RWPE1 (cell line): Measurements from ENCODE around the gene TH.
A peak's percentile ranks its signal among the peaks of the same experiment; 100 is the strongest.

Experiments used
- CTCF ChIA-PET: fragments of 350-600 bp; sonication (Branson Sonifier 250); formaldehyde crosslinking; extraction: SDS; loops from one replicate; lab custom pipeline; 2021; lab: Yijun Ruan, JAX
- POLR2A ChIA-PET: fragments of 400-600 bp; formaldehyde crosslinking; extraction: SDS; loops from one replicate; lab custom pipeline; 2020; ENCODE audit warnings: antibody characterized with exemption; ENCODE audit not compliant: low non-redundant PET; lab: Yijun Ruan, JAX
- DNase-seq: peaks from one replicate; pipeline ENCODE4 v3.0.0; 2012; ENCODE audit warnings: low spot score
- H3K27ac ChIP-seq: fragments of 450-650 bp; 2 replicates; pipeline ENCODE4 v1.5.1; 2017
- TF ChIP-seq, protein P1 (sequence below): fragments of 450-650 bp; conservative IDR thresholded peaks from 2 replicates; pipeline ENCODE4 v1.5.1; 2017; ENCODE audit warnings: low read depth, mild to moderate bottlenecking

TH gene

DNA sequence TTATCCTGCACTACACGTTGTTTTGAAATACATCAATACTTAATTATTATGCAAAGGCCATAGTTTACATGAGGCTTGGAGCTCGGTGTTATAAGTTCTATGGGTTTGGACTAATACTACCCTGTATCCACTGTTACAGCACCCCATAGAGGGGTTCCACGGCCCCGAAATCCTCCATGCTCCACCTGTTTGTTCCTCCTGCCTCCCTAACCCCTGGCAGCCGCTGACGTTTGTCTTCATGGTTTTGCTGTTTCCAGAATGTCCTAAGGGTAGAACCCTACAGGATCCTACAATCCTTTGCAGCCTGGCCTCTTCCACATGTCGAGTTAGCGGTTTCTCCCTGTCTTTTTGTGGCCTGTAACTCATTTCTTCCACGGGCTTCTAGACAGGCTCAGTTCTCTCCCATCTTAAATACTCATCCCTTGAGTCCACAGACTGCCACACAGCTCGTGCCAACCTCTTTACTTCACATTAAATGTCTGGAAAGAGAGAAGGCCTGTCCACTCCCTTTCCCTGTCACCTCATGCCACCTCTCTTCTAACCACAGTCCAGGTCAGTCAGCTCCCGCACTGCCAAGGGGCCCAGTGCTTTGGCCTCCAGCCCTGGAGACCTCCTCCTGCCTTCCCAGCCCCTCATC is 42.4 kb upstream of the TH start:
- no peak overlapping the region for H3K27ac ChIP-seq
- DNase-seq = no peak
- TF ChIP-seq, protein P1, sequence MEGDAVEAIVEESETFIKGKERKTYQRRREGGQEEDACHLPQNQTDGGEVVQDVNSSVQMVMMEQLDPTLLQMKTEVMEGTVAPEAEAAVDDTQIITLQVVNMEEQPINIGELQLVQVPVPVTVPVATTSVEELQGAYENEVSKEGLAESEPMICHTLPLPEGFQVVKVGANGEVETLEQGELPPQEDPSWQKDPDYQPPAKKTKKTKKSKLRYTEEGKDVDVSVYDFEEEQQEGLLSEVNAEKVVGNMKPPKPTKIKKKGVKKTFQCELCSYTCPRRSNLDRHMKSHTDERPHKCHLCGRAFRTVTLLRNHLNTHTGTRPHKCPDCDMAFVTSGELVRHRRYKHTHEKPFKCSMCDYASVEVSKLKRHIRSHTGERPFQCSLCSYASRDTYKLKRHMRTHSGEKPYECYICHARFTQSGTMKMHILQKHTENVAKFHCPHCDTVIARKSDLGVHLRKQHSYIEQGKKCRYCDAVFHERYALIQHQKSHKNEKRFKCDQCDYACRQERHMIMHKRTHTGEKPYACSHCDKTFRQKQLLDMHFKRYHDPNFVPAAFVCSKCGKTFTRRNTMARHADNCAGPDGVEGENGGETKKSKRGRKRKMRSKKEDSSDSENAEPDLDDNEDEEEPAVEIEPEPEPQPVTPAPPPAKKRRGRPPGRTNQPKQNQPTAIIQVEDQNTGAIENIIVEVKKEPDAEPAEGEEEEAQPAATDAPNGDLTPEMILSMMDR = no peak
- POLR2A ChIA-PET = no interaction called here
- CTCF ChIA-PET = no interaction called here

DNA sequence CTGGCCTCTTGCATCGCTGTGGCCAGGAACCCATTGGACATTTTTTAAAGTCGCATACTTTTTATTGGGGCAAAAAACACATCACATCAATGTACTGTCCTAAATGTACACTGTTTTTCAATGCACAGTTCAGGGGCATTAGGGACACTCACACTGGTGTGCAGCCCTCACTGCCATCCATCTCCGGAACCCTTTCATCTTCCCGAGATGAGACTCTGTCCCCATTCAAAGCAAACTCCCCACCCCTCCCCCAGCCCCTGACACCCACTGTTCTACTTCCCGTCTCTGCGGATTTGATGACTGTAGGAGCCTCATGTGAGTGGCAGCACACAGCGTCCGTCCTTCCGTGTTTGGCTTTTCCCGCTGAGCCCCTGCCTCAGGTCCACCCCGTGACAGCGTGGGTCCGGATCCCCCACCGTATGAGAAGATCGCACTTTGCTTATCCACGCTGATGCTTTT is 41.8 kb upstream of the TH start:
- TF ChIP-seq, protein P1 = no peak
- no peak for DNase-seq
- H3K27ac ChIP-seq = no peak overlapping the region
- CTCF ChIA-PET = no interaction called here
- POLR2A ChIA-PET = no interaction called here

DNA sequence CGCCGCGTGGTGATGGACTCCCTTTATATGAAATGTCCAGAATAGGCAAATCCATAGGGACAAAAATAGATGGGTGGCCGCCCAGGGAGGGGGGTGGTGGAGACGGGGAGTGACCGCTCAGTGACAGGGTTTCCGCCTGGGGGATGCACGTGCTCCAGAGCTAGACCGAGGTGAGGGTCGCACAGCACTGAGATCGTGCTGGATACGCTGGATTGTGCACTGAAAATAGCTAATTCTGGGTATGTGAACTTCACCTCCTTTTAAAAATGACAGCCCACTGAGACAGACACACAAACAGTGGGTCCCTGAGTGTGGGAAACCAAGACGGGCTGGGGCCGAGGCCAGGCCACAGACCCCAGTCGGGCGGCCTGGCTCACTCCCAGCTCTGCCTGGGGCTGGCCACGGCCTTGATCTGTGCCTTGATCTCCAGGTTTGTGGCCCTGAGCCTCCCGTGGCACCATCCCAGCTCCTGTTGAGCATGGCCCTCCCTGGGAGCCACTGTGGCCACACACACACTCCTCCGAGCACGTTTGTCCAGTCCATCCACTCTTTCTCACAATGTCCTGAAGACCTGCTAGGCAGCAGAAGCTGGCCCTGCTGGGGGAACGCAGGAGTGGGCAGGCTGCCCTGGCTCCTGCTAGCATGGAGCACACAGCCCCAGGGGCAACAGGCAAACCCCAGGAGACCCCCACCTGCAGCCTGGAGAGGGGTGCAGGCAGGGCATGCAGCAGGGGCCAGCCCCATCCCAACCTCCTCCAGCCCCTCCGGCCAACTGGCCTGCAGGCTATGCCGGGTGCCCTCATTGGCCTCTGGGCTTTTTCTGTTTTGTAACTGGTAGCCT is 41.0 kb upstream of the TH start:
- DNase-seq = no peak
- TF ChIP-seq, protein P1 = no peak
- POLR2A ChIA-PET = no interaction called here
- no peak overlapping the region for H3K27ac ChIP-seq
- CTCF ChIA-PET = interaction anchor here (0.7 to 0.8 kb wide), 2 partner anchors 86 to 1455 kb away, joined by 3 to 4 read pairs; no protein-coding TSS in a partner anchor

DNA sequence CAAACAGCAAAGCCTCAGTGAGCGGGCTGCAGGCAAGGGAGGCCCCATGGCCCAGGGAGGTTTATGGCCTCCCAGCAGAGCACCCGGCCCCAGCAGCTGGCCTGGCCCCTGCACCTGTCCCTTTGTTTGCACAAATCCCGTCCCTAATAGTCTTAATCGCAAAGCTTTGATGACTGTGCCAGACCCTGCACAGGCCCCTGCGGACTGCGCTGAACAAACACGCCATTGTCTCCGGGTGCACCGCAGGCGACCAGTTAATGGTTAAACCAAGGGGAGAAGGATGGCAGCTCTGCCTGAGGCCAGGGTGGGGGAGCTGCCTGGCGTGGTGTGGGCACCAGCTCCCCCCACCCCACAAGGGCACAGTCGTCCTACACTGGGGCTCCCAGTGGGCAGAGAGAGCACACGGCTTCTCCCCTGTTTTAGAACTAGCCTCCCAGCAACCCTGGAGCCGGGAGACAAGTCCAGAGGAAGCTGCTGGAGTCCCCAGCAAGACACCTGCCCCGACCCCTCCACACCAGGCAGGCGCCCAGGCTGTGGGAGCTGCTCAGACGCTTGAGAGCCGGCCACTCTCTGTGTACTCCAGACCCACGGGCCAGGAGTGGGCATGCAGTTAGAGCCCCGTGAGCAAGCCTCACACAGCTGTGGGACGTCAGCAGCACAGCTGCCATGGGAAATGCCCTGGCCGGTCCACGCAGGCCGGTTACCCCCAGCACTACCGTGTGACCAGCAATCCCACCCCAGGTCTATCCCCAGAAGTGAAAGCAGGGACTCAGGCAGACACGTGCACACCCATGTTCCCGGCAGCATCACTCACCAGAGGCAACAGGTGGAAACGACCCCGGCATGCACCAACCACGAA is 39.7 kb upstream of the TH start:
- ChIA-PET CTCF (interaction anchor here (1.2 to 1.3 kb wide), 2 partner anchors 88 to 94 kb away, joined by 3 to 4 read pairs; no protein-coding TSS in a partner anchor), POLR2A (no interaction called here)
- TF ChIP-seq, protein P1 = no peak
- DNase-seq = no peak
- no peak overlapping the region for H3K27ac ChIP-seq

DNA sequence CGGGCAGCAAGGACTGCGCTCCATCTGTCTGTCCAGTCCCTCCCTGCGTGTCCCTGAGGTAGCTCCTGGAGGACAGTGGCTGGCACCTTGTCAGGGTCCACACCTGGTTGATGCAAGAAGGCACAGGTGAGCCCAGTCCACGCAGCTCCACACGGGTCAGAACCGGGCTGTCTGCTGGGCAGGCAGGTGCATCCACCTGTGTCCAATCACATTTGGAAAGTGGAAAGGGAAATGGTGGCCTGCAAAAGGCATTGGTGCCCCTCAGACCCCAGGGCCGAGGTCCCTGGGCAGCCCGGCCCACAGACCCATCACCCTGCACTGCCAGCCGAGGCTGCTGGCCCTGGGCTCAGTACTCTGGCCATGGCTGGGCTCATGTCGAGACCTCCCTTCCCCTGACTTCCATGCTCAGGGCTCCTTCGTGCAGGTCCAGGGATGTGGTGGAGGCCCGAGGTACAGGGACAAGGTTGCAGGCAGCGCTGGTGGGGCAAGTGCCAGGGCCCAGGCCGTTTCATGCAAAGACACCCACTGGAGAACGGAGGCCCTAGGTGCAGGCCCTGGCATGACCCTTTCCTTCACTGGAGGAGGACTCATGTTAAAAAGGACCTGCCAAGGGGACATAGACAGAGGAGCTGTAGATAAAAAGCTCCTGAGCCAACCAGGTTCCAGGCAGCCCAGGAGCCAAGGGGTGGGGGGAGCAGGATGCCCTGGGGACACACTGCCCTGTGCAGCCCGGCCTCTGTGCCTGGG is 38.9 kb upstream of the TH start:
- CTCF ChIA-PET = interaction anchor here (1.2 to 1.3 kb wide), 2 partner anchors 89 to 94 kb away, joined by 3 to 4 read pairs; no protein-coding TSS in a partner anchor
- peak overlapping the region; percentile 1; the same call in 1 of the 2 replicates for H3K27ac ChIP-seq
- no peak for DNase-seq
- TF ChIP-seq, protein P1 = no peak
- POLR2A ChIA-PET = interaction anchor here (0.6 kb wide), 1 partner anchor 67 kb away, joined by 3 read pairs; no protein-coding TSS in a partner anchor
